Measurements from ENCODE around the gene DPEP3.

Gene DPEP3

DNA sequence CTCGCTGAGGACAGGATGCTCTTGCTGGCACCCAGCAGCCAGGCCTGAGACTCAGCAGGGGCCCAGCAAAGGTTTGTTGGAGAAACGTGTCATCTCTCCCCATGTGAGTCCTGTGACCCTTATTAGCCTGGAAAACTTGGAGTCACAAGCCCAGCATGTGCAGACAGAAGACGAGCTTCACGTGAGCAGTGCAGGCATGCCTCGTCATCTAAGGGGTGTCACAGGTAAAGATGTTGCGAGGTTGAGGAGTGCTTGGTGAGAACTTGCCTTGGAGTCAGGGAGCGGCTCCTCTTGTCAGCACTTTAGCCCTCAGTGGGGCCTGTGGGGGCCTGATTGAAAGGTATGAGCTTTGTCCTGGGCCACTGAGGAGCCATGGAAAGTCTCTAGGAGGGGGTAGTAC lies 46.5 kb downstream of the DPEP3 start:
- TF ChIP-seq CEBPB (IDR thresholded peaks at IDR 0.05) (no peak), TCF12 (IDR thresholded peaks at IDR 0.05; ENCODE audit: low read depth) (no peak), CREB1 (IDR thresholded peaks at IDR 0.05; ENCODE audit: low read depth) (no peak), EP300 (IDR thresholded peaks at IDR 0.05; ENCODE audit: borderline replicate concordance) (no peak), TEAD4 (IDR thresholded peaks at IDR 0.05) (no peak), FOXM1 (IDR thresholded peaks at IDR 0.05; ENCODE audit: borderline replicate concordance, low read depth) (no peak), ZBTB7A (IDR thresholded peaks at IDR 0.05; ENCODE audit: low read depth) (no peak), EGR1 (IDR thresholded peaks at IDR 0.05) (no peak), NFIC (IDR thresholded peaks at IDR 0.05) (no peak), YY1 (IDR thresholded peaks at IDR 0.05; ENCODE audit: low read depth) (no peak), RAD21 (IDR thresholded peaks at IDR 0.05; ENCODE audit: low read depth) (no peak), TAF1 (IDR thresholded peaks at IDR 0.05; ENCODE audit: low read depth) (no peak)
- TF ChIP-seq, protein P1, sequence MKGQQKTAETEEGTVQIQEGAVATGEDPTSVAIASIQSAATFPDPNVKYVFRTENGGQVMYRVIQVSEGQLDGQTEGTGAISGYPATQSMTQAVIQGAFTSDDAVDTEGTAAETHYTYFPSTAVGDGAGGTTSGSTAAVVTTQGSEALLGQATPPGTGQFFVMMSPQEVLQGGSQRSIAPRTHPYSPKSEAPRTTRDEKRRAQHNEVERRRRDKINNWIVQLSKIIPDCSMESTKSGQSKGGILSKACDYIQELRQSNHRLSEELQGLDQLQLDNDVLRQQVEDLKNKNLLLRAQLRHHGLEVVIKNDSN (IDR thresholded peaks at IDR 0.05), result no peak
- TF ChIP-seq, protein P2, sequence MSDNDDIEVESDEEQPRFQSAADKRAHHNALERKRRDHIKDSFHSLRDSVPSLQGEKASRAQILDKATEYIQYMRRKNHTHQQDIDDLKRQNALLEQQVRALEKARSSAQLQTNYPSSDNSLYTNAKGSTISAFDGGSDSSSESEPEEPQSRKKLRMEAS (IDR thresholded peaks at IDR 0.05), result no peak
- TF ChIP-seq, protein P3, sequence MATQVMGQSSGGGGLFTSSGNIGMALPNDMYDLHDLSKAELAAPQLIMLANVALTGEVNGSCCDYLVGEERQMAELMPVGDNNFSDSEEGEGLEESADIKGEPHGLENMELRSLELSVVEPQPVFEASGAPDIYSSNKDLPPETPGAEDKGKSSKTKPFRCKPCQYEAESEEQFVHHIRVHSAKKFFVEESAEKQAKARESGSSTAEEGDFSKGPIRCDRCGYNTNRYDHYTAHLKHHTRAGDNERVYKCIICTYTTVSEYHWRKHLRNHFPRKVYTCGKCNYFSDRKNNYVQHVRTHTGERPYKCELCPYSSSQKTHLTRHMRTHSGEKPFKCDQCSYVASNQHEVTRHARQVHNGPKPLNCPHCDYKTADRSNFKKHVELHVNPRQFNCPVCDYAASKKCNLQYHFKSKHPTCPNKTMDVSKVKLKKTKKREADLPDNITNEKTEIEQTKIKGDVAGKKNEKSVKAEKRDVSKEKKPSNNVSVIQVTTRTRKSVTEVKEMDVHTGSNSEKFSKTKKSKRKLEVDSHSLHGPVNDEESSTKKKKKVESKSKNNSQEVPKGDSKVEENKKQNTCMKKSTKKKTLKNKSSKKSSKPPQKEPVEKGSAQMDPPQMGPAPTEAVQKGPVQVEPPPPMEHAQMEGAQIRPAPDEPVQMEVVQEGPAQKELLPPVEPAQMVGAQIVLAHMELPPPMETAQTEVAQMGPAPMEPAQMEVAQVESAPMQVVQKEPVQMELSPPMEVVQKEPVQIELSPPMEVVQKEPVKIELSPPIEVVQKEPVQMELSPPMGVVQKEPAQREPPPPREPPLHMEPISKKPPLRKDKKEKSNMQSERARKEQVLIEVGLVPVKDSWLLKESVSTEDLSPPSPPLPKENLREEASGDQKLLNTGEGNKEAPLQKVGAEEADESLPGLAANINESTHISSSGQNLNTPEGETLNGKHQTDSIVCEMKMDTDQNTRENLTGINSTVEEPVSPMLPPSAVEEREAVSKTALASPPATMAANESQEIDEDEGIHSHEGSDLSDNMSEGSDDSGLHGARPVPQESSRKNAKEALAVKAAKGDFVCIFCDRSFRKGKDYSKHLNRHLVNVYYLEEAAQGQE (IDR thresholded peaks at IDR 0.05; ENCODE audit: low read depth), result no peak

DNA sequence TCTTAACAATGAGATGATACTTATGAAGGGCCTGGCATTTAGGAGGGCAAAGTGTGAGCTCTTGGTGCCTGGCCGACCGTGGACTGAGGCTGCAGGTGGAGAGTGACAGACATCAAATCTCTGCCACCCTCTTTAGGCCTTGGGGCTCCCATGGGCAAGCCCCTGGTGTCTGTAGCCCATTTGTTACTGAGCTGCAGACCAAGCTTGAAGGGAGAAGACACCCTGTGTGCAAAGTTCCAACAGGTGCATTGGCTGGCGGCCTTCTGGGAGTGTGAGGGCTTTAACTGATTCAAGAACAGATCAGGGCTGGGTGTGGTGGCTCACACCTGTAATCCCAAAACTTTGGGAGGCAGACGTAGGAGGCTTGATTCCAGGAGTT lies 47.8 kb downstream of the DPEP3 start:
- no peak for TF ChIP-seq TEAD4 (IDR thresholded peaks at IDR 0.05)
- TF ChIP-seq CREB1 (IDR thresholded peaks at IDR 0.05; ENCODE audit: low read depth), result no peak
- TF ChIP-seq, protein P1 (IDR thresholded peaks at IDR 0.05), result no peak
- TF ChIP-seq, protein P3 (IDR thresholded peaks at IDR 0.05; ENCODE audit: low read depth), result no peak
- TF ChIP-seq ZBTB7A (IDR thresholded peaks at IDR 0.05; ENCODE audit: low read depth), result no peak
- no peak for TF ChIP-seq YY1 (IDR thresholded peaks at IDR 0.05; ENCODE audit: low read depth)
- no peak for TF ChIP-seq TAF1 (IDR thresholded peaks at IDR 0.05; ENCODE audit: low read depth)

DNA sequence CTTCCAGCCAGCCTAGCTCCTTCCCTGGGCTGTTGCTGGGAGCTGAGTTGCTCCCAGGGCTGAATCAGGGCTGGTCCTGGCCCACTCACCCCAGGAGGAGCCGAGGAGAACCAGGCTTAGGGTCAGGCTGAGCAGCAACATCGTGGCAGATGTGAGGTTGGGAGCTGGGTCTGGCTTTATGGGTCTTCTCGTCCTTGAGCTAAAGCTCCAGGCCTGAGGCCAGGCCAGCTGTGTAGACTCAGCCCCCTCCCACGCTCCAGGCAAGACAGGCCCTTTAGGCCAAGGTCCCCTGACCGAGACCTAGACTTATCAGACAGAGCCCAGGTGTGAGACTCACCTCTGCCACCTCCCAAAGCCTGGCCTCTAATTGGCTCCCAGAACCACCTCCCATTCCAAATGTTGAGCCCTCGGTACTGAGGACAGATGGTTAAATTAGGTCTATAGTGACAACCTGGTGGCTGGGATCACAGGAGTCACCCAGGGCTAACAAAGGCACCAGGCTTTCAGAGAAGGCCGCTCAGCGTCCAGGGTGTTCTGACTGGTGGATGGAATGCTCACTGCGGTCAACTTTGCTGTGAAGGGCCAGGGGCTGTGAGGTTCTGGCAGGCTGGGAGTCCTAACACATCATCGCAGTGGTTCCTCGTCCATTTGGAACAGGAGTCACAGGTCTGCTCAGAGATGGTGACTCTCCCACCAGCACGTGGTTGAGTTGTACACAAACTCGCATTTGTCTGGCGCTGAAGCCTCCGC lies 48.4 kb downstream of the DPEP3 start, which contains the start of gene CTRL:
Gene CTRL (minus strand): TSS at position 151 of the 750 bp plus-strand sequence. CDS start 10 bp downstream, at position 141.
- TF ChIP-seq, protein P3 (IDR thresholded peaks at IDR 0.05; ENCODE audit: low read depth), result no peak
- TF ChIP-seq RAD21 (IDR thresholded peaks at IDR 0.05; ENCODE audit: low read depth) (no peak), FOXM1 (IDR thresholded peaks at IDR 0.05; ENCODE audit: borderline replicate concordance, low read depth) (no peak), TEAD4 (IDR thresholded peaks at IDR 0.05) (no peak), TCF12 (IDR thresholded peaks at IDR 0.05; ENCODE audit: low read depth) (no peak), CEBPB (IDR thresholded peaks at IDR 0.05) (no peak), CREB1 (IDR thresholded peaks at IDR 0.05; ENCODE audit: low read depth) (no peak)
- TF ChIP-seq, protein P2 (IDR thresholded peaks at IDR 0.05), result no peak
- TF ChIP-seq, protein P1 (IDR thresholded peaks at IDR 0.05), result no peak

DNA sequence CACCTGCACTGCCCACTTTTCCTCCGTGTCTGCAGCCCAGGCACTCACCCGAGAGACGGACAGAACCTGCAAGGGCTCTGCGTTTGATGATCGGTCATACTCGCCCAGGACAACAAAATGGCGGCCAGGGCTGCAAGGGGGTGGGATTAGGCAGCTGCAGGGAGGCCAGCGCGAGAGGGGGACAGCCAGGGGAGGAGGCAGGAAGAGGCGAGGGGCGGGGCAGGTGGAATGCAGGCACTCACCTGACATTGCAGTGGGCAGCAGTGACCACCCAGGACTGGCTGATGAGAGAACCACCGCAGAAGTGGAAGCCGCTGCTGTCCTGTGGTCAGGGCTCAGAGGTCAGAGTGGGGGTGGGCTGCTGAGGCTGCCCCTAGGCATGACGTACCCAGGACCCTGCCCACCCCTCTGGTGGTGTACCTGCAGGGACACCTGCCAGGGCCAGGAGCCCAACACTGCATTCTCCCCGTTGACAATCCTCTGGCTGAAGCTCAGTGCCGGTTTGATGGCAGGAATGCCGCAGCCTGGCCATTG lies 49.6 kb downstream of the DPEP3 start:
- TF ChIP-seq TCF12 (IDR thresholded peaks at IDR 0.05; ENCODE audit: low read depth), result no peak
- no peak for TF ChIP-seq YY1 (IDR thresholded peaks at IDR 0.05; ENCODE audit: low read depth)
- no peak for TF ChIP-seq EGR1 (IDR thresholded peaks at IDR 0.05)
- TF ChIP-seq TAF1 (IDR thresholded peaks at IDR 0.05; ENCODE audit: low read depth), result no peak
- TF ChIP-seq, protein P1 (IDR thresholded peaks at IDR 0.05), result no peak
- no peak for TF ChIP-seq CREB1 (IDR thresholded peaks at IDR 0.05; ENCODE audit: low read depth)
- no peak for TF ChIP-seq TEAD4 (IDR thresholded peaks at IDR 0.05)
- TF ChIP-seq, protein P3 (IDR thresholded peaks at IDR 0.05; ENCODE audit: low read depth), result no peak
- TF ChIP-seq ZBTB7A (IDR thresholded peaks at IDR 0.05; ENCODE audit: low read depth), result no peak
- no peak for TF ChIP-seq RAD21 (IDR thresholded peaks at IDR 0.05; ENCODE audit: low read depth)
- TF ChIP-seq EP300 (IDR thresholded peaks at IDR 0.05; ENCODE audit: borderline replicate concordance), result no peak
- TF ChIP-seq, protein P2 (IDR thresholded peaks at IDR 0.05), result no peak
- TF ChIP-seq NFIC (IDR thresholded peaks at IDR 0.05), result no peak

Measured in Ishikawa (cell line).